CD4-positive, CD25-positive, alpha-beta regulatory T cell (primary cell): Measurements from ENCODE around the gene GDI2. TPM values are rescaled to one million over a fixed set of nuclear protein-coding genes. Genes with fewer than 3 reads are reported as not detected.

ENCODE experiments used
- ATAC-seq, 2 donors: fragments of 150-1000 bp; cut with Tn5 transposase; one replicate each; pipeline ENCODE4 v1.10.0; 2021; ENCODE audit warnings: low read depth in 2 of 2, moderate number of reproducible peaks in 2 of 2, moderate library complexity in 1 of 2
- DNase-seq, 3 donors: peaks; one replicate each; pipeline versions ENCODE4 v3.0.0 to v3.0.0-alpha.2; 2012 to 2022; ENCODE audit warnings: mixed read lengths in 1 of 3
- H3K27ac ChIP-seq: one replicate; pipeline ENCODE4 v1.7.0; 2013; ENCODE audit warnings: mild to moderate bottlenecking, low read length; ENCODE audit not compliant: insufficient read depth, poor library complexity, severe bottlenecking
- H3K27me3 ChIP-seq: one replicate; pipeline ENCODE4 v1.7.0; 2013; ENCODE audit warnings: low read length; ENCODE audit not compliant: control insufficient read depth, insufficient read depth
- H3K36me3 ChIP-seq: one replicate; pipeline ENCODE4 v1.7.0; 2013; ENCODE audit warnings: mild to moderate bottlenecking, low read length, moderate library complexity; ENCODE audit not compliant: control insufficient read depth, insufficient read depth
- H3K4me1 ChIP-seq: 2 replicates; pipeline ENCODE4 v1.7.0; 2013; ENCODE audit warnings: mild to moderate bottlenecking, low read length; ENCODE audit not compliant: insufficient read depth, control insufficient read depth, poor library complexity, severe bottlenecking
- H3K4me3 ChIP-seq: one replicate; pipeline ENCODE4 v1.7.0; 2013; ENCODE audit warnings: low read depth, mild to moderate bottlenecking, low read length, moderate library complexity
- H3K9me3 ChIP-seq, 2 experiments: 1 replicate in 1 of 2; 2 replicates in 1 of 2; pipeline ENCODE4 v1.7.0; 2013; ENCODE audit warnings: low read length in 2 of 2, mild to moderate bottlenecking in 1 of 2, moderate library complexity in 1 of 2; ENCODE audit not compliant: control insufficient read depth in 2 of 2
- H3K27ac Mint-ChIP-seq, 3 donors: one replicate each; pipeline ENCODE4 v1.8.0; 2020 to 2022; ENCODE audit warnings: mild to moderate bottlenecking in 3 of 3, mixed read lengths in 3 of 3, moderate library complexity in 2 of 3
- H3K27me3 Mint-ChIP-seq: one replicate; pipeline ENCODE4 v1.8.0; 2022; ENCODE audit warnings: mild to moderate bottlenecking, mixed read lengths
- H3K36me3 Mint-ChIP-seq: one replicate; pipeline ENCODE4 v1.8.0; 2020; ENCODE audit warnings: mixed read lengths
- H3K4me1 Mint-ChIP-seq, 4 donors: one replicate each; pipeline ENCODE4 v1.8.0; 2020 to 2022; ENCODE audit warnings: mixed read lengths in 4 of 4, mild to moderate bottlenecking in 1 of 4
- H3K4me3 Mint-ChIP-seq, 4 donors: one replicate each; pipeline ENCODE4 v1.8.0; 2020 to 2022; ENCODE audit warnings: mild to moderate bottlenecking in 4 of 4, mixed read lengths in 4 of 4, moderate library complexity in 3 of 4
- H3K9me3 Mint-ChIP-seq, 7 donors: one replicate each; pipeline ENCODE4 v1.8.0; 2020 to 2022; ENCODE audit warnings: mixed read lengths in 7 of 7, mild to moderate bottlenecking in 3 of 7, moderate library complexity in 2 of 7
- polyA plus RNA-seq, 4 donors: library from polyadenylated mRNA; unstranded; fragments of 300-500 nt; fragmentation: Illumina TruSeq; gene quantifications; one replicate each; pipeline ENCODE4 v1.2.3, GENCODE V29; 2021
- total RNA-seq: library from RNA; stranded (reverse); gene quantifications from one replicate; pipeline ENCODE4 v1.2.3, GENCODE V29; 2022

GDI2 gene
- total and polyA plus RNA-seq, 5 donors from 2014 or later = 114 to 250 (median 240) TPM

DNA sequence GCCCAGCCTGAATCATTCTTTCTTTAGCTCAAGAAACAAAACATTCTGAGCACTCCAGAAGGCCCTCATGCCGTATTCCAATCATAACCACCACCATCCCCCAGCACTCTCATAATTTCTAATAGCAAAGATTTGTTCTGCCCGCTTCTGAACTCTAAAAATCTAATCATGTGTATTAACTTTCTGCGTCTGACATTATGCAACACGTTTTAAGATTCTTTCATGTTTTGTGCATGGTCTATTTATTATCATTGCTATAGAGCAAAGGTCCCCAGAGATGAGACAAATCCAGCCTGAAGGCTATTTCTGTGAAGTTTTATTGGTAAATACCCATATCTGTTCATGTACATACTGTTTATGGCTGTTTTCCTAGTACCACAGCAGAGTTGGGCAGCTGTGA lies 8.8 kb downstream of the GDI2 start:
- peak overlapping the region in 1 of 3 donors; percentile 84 for H3K27ac Mint-ChIP-seq
- peaks cover 22 to 69% (median 47%) of the 10 kb centered on the region in 4 donors for H3K4me1 Mint-ChIP-seq
- H3K4me3 ChIP-seq = no peak overlapping the region
- H3K27me3 Mint-ChIP-seq = no peaks in the 10 kb centered on the region
- DNase-seq = no peak
- peaks cover 30% of the 10 kb centered on the region for H3K36me3 ChIP-seq
- no peaks in the 10 kb centered on the region for H3K27me3 ChIP-seq
- H3K9me3 ChIP-seq = no peaks in the 10 kb centered on the region
- peak overlapping the region in 2 of 4 donors; percentile 0 to 53 for H3K4me3 Mint-ChIP-seq
- peaks cover 37% of the 10 kb centered on the region for H3K4me1 ChIP-seq
- H3K27ac ChIP-seq = no peak overlapping the region
- H3K36me3 Mint-ChIP-seq = peaks cover 34% of the 10 kb centered on the region
- ATAC-seq = no peak
- no peaks in the 10 kb centered on the region for H3K9me3 Mint-ChIP-seq

DNA sequence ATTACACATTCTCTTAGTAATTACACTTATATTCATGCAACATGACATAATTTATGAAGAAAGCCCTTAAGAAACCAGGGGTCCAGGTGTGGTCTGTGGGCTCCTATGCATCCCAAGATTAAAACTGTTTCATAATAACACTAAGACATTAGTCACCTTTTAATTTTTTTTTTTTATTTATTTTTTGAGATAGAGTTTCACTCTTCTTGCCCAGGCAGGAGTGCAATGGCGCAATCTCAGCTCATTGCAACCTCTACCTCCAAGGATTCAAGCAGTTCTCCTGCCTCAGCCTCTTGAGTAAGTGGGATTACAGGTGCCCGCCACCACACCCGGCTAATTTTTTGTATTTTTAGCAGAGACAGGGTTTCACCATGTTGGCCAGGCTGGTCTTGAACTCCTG lies 12.5 kb downstream of the GDI2 start:
- H3K4me1 Mint-ChIP-seq = peaks cover 7 to 39% (median 28%) of the 10 kb centered on the region in 4 donors
- H3K4me3 Mint-ChIP-seq = no peak overlapping the region
- H3K36me3 Mint-ChIP-seq = peaks cover 37% of the 10 kb centered on the region
- H3K4me1 ChIP-seq = peaks cover 4% of the 10 kb centered on the region
- ATAC-seq (no peak), DNase-seq (no peak)
- H3K27ac Mint-ChIP-seq = peak overlapping the region in 2 of 3 donors; percentile 11 to 30
- no peak overlapping the region for H3K4me3 ChIP-seq
- no peaks in the 10 kb centered on the region for H3K9me3 Mint-ChIP-seq
- no peak overlapping the region for H3K27ac ChIP-seq
- H3K9me3 ChIP-seq = no peaks in the 10 kb centered on the region
- no peaks in the 10 kb centered on the region for H3K27me3 Mint-ChIP-seq
- no peaks in the 10 kb centered on the region for H3K27me3 ChIP-seq
- H3K36me3 ChIP-seq = peaks cover 55% of the 10 kb centered on the region

DNA sequence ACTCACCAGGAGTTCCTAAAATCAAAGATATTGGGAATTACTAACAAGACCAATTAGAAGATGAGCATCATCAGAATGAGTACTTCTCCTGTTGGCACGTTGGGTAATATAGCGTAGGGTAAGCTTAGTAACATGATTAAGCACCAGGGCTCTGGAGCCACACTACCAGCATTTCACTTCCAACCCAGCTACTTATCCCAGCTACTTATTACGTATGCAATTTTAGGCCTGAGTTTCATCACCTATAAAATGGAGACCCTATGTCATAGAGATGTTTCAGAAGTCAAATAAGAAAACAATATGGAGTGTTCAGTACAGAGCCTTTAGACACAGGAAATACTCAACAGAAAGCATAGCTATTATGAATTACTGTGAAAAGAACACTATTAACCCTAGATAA lies 19.0 kb downstream of the GDI2 start:
- H3K4me1 Mint-ChIP-seq = peaks cover 0 to 17% (median 15%) of the 10 kb centered on the region in 4 donors
- H3K4me3 Mint-ChIP-seq = no peak overlapping the region
- ATAC-seq = no peak
- H3K36me3 Mint-ChIP-seq = peaks cover 40% of the 10 kb centered on the region
- H3K9me3 Mint-ChIP-seq = no peaks in the 10 kb centered on the region
- Histone ChIP-seq H3K4me1 (no peaks in the 10 kb centered on the region), H3K4me3 (no peak overlapping the region), H3K36me3 (peaks cover 92% of the 10 kb centered on the region), H3K27me3 (no peaks in the 10 kb centered on the region), H3K9me3 (no peaks in the 10 kb centered on the region), H3K27ac (no peak overlapping the region)
- H3K27ac Mint-ChIP-seq = peak overlapping the region in 1 of 3 donors; percentile 82
- H3K27me3 Mint-ChIP-seq = no peaks in the 10 kb centered on the region
- no peak for DNase-seq

DNA sequence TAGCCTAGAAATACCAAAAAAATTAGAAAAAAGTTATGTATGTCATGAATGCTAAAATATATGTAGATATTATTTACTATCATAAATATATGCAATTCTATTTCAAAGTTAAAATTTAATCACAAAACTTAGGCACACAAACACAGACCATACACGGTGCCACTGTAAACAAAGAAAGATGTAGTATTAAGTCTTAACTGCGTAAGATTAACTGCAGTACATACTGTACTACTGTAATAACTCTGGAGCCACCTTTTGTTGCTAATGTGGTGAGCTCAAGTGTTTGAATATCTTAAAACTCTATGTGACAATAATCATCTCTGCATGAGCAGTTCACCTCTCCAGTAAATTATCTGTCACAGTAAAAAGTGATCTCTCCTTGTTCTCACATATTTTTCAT lies 23.6 kb downstream of the GDI2 start:
- ATAC-seq = no peak
- peaks cover 7 to 25% (median 16%) of the 10 kb centered on the region in 4 donors for H3K4me1 Mint-ChIP-seq
- peaks cover 59% of the 10 kb centered on the region for H3K36me3 Mint-ChIP-seq
- Histone ChIP-seq H3K4me1 (peaks cover 2% of the 10 kb centered on the region), H3K4me3 (no peak overlapping the region), H3K27ac (no peak overlapping the region), H3K36me3 (peaks cover 93% of the 10 kb centered on the region), H3K9me3 (peaks cover 0 to 1% of the 10 kb centered on the region in 2 experiments), H3K27me3 (no peaks in the 10 kb centered on the region)
- no peak for DNase-seq
- no peak overlapping the region for H3K27ac Mint-ChIP-seq
- H3K4me3 Mint-ChIP-seq = no peak overlapping the region
- H3K9me3 Mint-ChIP-seq = peaks cover 0 to 4% (median 0%) of the 10 kb centered on the region in 7 donors
- no peaks in the 10 kb centered on the region for H3K27me3 Mint-ChIP-seq

DNA sequence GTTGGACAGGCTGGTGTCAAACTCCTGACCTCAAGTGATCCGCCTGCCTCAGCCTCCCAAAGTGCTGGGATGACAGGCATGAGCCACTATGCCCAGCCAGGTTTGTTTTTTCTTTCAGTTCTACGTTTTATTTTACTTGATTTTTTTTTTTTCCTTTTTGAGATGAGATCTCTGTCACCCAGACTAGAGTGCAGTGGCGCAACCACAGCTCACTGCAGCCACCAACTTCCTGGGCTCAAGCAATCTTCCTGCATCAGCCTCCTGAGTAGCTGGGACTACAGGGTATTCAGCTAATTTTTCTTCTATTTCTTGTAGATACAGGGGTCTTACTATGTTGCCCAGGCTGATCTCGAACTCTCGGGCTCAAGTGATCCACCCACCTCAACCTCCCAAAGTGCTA lies 24.3 kb downstream of the GDI2 start:
- H3K27me3 Mint-ChIP-seq = no peaks in the 10 kb centered on the region
- no peak for ATAC-seq
- Histone ChIP-seq H3K4me3 (no peak overlapping the region), H3K4me1 (peaks cover 2% of the 10 kb centered on the region), H3K27ac (no peak overlapping the region), H3K27me3 (no peaks in the 10 kb centered on the region), H3K9me3 (peaks cover 2 to 8% of the 10 kb centered on the region in 2 experiments), H3K36me3 (peaks cover 94% of the 10 kb centered on the region)
- peaks cover 0 to 10% (median 3%) of the 10 kb centered on the region in 7 donors for H3K9me3 Mint-ChIP-seq
- H3K4me3 Mint-ChIP-seq = no peak overlapping the region
- peaks cover 7 to 25% (median 13%) of the 10 kb centered on the region in 4 donors for H3K4me1 Mint-ChIP-seq
- DNase-seq = no peak
- H3K27ac Mint-ChIP-seq = peak overlapping the region; percentile 63 to 75 (median 65)
- H3K36me3 Mint-ChIP-seq = peaks cover 61% of the 10 kb centered on the region

DNA sequence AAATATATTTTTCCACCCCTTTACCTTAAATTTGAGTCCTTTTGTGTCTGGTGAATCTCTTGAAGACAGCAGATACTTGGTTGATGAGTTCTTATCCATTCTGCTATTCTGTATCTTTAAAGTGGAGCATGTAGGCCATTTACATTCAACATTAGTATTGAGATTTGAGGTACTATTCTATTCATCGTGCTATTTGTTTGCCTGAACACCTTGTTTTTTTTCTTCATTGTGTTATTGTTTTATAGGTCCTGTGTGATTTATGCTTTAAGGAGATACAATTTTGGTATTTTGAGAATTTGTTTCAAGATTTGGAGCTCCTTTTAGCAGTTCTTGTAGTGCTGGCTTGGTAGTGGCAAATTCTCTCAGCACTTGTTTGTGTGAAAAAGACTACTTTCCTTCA lies 29.9 kb downstream of the GDI2 start:
- DNase-seq (no peak), ATAC-seq (no peak)
- peaks cover 72% of the 10 kb centered on the region for H3K36me3 Mint-ChIP-seq
- Histone ChIP-seq H3K36me3 (peaks cover 68% of the 10 kb centered on the region), H3K27me3 (no peaks in the 10 kb centered on the region), H3K4me1 (peaks cover 6% of the 10 kb centered on the region), H3K9me3 (peaks cover 5 to 11% of the 10 kb centered on the region in 2 experiments), H3K4me3 (no peak overlapping the region), H3K27ac (no peak overlapping the region)
- no peak overlapping the region for H3K4me3 Mint-ChIP-seq
- H3K9me3 Mint-ChIP-seq = peaks cover 0 to 22% (median 6%) of the 10 kb centered on the region in 7 donors
- H3K4me1 Mint-ChIP-seq = peaks cover 14 to 36% (median 26%) of the 10 kb centered on the region in 4 donors
- H3K27me3 Mint-ChIP-seq = no peaks in the 10 kb centered on the region
- peak overlapping the region in 2 of 3 donors; percentile 11 to 64 for H3K27ac Mint-ChIP-seq

DNA sequence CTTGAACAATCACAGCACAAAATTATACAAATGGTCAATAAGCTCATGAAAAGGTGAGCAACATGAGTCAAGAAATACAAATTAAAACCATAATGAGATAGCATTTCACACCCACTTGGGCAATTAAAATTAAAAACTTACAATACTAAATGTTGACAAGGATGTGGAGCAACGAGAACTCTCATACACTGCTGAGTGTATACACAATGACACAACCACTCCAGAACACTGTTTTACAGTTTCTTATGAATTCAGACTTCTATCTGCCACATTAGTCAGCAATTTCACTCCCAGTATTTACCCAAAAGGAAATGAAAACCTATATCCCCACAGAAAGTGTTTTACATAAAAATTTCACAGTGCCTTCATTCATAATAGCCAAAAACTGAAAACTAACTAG lies 31.1 kb downstream of the GDI2 start:
- Histone ChIP-seq H3K4me1 (peaks cover 4% of the 10 kb centered on the region), H3K27ac (peak overlapping the region; percentile 23), H3K9me3 (peaks cover 5 to 11% of the 10 kb centered on the region in 2 experiments), H3K4me3 (no peak overlapping the region), H3K36me3 (peaks cover 60% of the 10 kb centered on the region), H3K27me3 (no peaks in the 10 kb centered on the region)
- no peak for ATAC-seq
- peaks cover 0 to 25% (median 6%) of the 10 kb centered on the region in 7 donors for H3K9me3 Mint-ChIP-seq
- peaks cover 74% of the 10 kb centered on the region for H3K36me3 Mint-ChIP-seq
- no peak for DNase-seq
- no peaks in the 10 kb centered on the region for H3K27me3 Mint-ChIP-seq
- peak overlapping the region; percentile 13 to 84 (median 64) for H3K27ac Mint-ChIP-seq
- no peak overlapping the region for H3K4me3 Mint-ChIP-seq
- peaks cover 17 to 41% (median 24%) of the 10 kb centered on the region in 4 donors for H3K4me1 Mint-ChIP-seq

DNA sequence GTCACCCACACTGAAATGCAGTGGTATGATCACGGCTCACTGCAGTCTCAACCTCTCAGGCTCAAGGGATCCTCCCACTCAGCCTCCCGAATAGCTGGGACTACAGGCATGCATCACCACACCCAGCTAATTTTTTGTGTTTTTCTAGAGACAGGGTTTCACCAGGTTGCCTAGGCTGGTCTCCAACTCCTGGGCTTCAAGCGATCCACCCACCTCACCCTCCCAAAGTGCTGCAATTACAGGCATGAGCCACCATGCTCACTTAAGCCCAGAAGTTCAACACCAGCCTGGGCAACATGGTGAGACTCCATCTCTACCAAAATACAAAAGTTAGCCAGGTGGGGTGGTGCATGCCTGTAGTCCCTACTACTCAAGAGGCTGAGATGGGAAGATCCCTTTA lies 33.5 kb downstream of the GDI2 start:
- H3K27me3 ChIP-seq = no peaks in the 10 kb centered on the region
- H3K4me1 Mint-ChIP-seq = peaks cover 29 to 66% (median 38%) of the 10 kb centered on the region in 4 donors
- no peak overlapping the region for H3K27ac Mint-ChIP-seq
- H3K4me3 Mint-ChIP-seq = no peak overlapping the region
- peaks cover 40% of the 10 kb centered on the region for H3K36me3 ChIP-seq
- H3K4me3 ChIP-seq = no peak overlapping the region
- H3K27ac ChIP-seq = no peak overlapping the region
- peaks cover 5 to 11% of the 10 kb centered on the region in 2 experiments for H3K9me3 ChIP-seq
- ATAC-seq = no peak
- no peak for DNase-seq
- peaks cover 59% of the 10 kb centered on the region for H3K36me3 Mint-ChIP-seq
- H3K4me1 ChIP-seq = peaks cover 24% of the 10 kb centered on the region
- no peaks in the 10 kb centered on the region for H3K27me3 Mint-ChIP-seq
- H3K9me3 Mint-ChIP-seq = peaks cover 0 to 22% (median 6%) of the 10 kb centered on the region in 7 donors
